Measurements from ENCODE around the gene TRPM1. TPM values are rescaled to one million over a fixed set of nuclear protein-coding genes. Genes with fewer than 3 reads are reported as not detected.

TRPM1 gene
- total RNA-seq, 2 experiments from 2014 or later = not detected

DNA sequence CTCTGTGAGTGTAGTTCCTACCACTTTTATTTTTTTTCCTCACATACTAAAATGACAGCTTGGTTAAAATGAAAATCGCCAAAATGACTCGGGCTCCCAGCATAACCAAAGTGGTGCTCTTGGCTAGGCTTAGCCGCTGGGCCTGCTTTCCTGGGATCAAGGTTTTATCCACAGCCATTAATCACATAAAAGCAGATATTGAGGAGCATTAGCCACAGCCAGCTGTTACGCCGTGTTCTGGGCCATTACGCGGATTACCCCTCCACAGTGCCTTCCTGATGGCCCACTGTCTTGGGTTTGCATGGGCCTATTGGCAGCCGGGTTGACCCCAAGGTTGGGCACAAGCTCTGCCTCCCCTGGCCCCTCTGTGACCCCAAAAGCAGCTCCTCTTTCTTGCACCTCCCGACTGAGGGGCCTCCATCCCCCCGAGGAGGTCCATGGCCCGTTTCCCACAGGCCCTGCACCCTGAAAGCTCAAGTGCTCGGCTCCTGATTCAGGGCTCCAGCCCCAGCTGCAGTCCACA is 30.4 kb upstream of the TRPM1 start:
- H3K27me3 Mint-ChIP-seq = peaks cover 2% of the 10 kb centered on the region
- no peaks in the 10 kb centered on the region for H3K36me3 Mint-ChIP-seq (ENCODE audit: low read depth)
- no peak overlapping the region for H3K27ac Mint-ChIP-seq
- ChIA-PET CTCF (no interaction called here), POLR2A (no interaction called here)
- no peak for DNase-seq
- H3K4me3 Mint-ChIP-seq = no peak overlapping the region
- no peaks in the 10 kb centered on the region for H3K4me1 Mint-ChIP-seq
- no peaks in the 10 kb centered on the region for H3K9me3 Mint-ChIP-seq

DNA sequence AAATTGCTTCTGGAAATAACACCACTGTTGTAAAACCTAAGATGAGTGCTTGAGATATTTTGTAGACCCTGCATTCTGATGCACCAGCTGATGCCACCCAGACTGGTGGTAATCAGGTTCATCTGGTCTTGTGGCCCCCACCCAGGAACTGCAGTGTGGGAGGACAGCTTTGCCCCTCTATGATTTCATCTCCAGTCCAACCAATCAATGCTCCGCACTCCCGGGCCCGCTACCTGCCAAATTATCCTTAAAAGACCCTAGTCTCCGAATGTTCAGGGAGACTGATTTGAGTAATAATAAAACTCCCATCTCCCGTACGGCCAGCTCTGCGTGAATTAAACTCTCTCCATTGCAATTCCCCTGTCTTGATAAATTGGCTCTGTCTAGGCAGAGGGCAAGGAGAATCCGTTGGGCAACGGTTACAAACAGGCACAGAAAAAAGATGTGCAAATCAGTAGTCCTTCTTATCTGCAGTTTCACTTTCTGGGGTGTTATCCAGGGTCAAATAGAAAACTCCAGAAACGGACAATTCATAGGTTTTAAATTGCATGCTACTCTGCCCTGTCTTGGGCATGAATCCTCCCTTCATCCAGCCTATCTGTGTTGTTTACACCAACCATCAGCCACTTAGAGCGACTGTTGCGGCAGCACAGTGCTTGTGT is 29.2 kb upstream of the TRPM1 start:
- no peaks in the 10 kb centered on the region for H3K36me3 Mint-ChIP-seq (ENCODE audit: low read depth)
- no peaks in the 10 kb centered on the region for H3K9me3 Mint-ChIP-seq
- H3K4me1 Mint-ChIP-seq = no peaks in the 10 kb centered on the region
- DNase-seq = no peak
- H3K4me3 Mint-ChIP-seq = no peak overlapping the region
- peaks cover 2% of the 10 kb centered on the region for H3K27me3 Mint-ChIP-seq
- CTCF ChIA-PET = interaction anchor here (1.2 to 1.9 kb wide), 3 partner anchors 9 to 360 kb away, joined by 4 to 6 read pairs (median 5); no protein-coding TSS in a partner anchor
- POLR2A ChIA-PET = no interaction called here
- H3K27ac Mint-ChIP-seq = no peak overlapping the region

DNA sequence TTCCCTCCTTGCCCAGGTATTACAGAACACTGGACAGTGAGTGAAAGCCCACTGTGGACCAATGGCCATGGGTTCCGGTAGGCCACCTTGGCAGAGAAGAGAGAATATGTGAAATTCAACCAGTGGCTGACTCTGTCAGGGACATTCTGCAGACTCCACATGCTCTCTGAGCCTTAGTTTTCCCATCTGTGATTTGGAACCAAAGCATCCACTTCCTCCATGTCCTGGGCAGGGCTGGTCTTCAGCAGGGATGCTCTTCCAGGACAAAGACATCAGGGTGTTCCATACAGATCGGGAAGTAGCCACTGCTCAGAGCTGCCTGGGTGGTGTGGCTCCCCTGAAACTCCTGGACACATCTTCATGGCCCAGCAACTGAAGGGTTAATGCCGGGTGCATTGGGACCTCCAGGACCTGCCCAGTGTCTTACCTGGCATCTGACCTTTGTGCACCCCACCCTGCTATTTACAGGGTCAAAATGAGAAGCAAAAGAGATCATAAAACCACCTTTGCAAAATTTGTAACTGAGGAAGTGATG is 28.3 kb upstream of the TRPM1 start:
- H3K4me3 Mint-ChIP-seq = no peak overlapping the region
- ChIA-PET CTCF (interaction anchor here (0.6 to 2.8 kb wide), 38 partner anchors 8 to 467 kb away, joined by 3 to 16 read pairs (median 4); partner anchors contain the start of genes FAN1 and TRPM1), POLR2A (no interaction called here)
- H3K36me3 Mint-ChIP-seq (ENCODE audit: low read depth) = no peaks in the 10 kb centered on the region
- no peaks in the 10 kb centered on the region for H3K9me3 Mint-ChIP-seq
- H3K27ac Mint-ChIP-seq = no peak overlapping the region
- DNase-seq = no peak
- no peaks in the 10 kb centered on the region for H3K27me3 Mint-ChIP-seq
- no peaks in the 10 kb centered on the region for H3K4me1 Mint-ChIP-seq

DNA sequence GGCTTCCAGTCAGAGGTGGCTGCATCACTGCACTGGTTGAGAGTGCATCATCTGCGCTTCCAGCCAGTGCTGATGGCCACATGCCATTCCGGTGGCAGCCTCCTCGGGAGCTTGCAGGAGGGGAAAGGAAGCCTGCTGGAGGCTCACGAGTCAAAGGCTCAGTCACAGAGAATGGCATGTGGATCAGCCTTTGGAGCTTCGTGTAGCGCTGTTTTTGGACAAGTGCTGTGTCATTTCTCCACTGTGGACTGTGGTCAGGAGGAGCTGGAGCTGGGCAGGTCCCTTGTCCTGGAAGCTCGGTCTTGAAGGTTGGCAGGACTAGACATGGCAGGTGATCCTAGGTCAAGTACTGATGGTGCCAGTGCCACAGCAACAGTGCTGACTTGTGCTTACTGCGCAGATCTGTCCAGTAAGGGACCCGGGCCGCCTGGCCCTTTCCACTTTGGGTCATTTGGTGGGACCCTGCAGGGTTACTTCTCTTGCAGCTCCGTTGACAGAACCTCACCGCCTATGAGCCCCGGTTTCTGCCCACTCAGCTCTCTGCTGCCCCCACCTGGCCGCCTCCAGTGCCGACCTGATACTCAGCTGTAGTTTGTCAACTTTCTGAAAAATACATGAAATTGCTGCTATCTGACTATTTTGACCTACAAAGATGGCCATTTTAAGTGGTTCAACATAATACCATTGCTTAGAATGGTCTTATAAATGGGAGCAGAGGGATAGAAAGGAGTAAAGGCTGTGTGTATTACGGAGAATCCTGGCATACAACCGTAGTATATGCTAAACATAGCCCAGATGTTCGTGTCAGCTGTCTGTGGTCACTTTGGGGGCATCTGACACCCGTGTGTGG is 27.6 kb upstream of the TRPM1 start:
- H3K27me3 Mint-ChIP-seq = no peaks in the 10 kb centered on the region
- no peak overlapping the region for H3K27ac Mint-ChIP-seq
- no peak overlapping the region for H3K4me3 Mint-ChIP-seq
- CTCF ChIA-PET = interaction anchor here (0.6 to 2.8 kb wide), 55 partner anchors 8 to 1583 kb away, joined by 3 to 16 read pairs (median 4); partner anchors contain the start of genes FAN1 and TRPM1
- POLR2A ChIA-PET = interaction anchor here (0.6 kb wide), 2 partner anchors 289 to 513 kb away, joined by 3 read pairs; no protein-coding TSS in a partner anchor
- no peaks in the 10 kb centered on the region for H3K9me3 Mint-ChIP-seq
- peak; percentile 79 for DNase-seq
- H3K36me3 Mint-ChIP-seq (ENCODE audit: low read depth) = no peaks in the 10 kb centered on the region
- H3K4me1 Mint-ChIP-seq = no peaks in the 10 kb centered on the region

- no peak overlapping the region for H3K4me3 Mint-ChIP-seq
- POLR2A ChIA-PET = no interaction called here
- H3K9me3 Mint-ChIP-seq = no peaks in the 10 kb centered on the region
- DNase-seq = no peak
- no peaks in the 10 kb centered on the region for H3K27me3 Mint-ChIP-seq
- no peak overlapping the region for H3K27ac Mint-ChIP-seq
- H3K4me1 Mint-ChIP-seq = no peaks in the 10 kb centered on the region
- CTCF ChIA-PET = interaction anchor here (0.6 to 2.8 kb wide), 36 partner anchors 7 to 1584 kb away, joined by 3 to 16 read pairs (median 4); partner anchors contain the start of genes FAN1 and TRPM1
- no peaks in the 10 kb centered on the region for H3K36me3 Mint-ChIP-seq (ENCODE audit: low read depth)
Measured at GRCh38 chr15:31128477-31128876, 27.0 kb upstream of the TRPM1 start.

GRCh38 chr15:31127596-31128261 is 26.2 kb upstream of the TRPM1 start:
- peaks cover 1% of the 10 kb centered on the region for H3K27me3 Mint-ChIP-seq
- no peaks in the 10 kb centered on the region for H3K36me3 Mint-ChIP-seq (ENCODE audit: low read depth)
- no peaks in the 10 kb centered on the region for H3K9me3 Mint-ChIP-seq
- POLR2A ChIA-PET = no interaction called here
- H3K27ac Mint-ChIP-seq = no peak overlapping the region
- H3K4me3 Mint-ChIP-seq = no peak overlapping the region
- no peaks in the 10 kb centered on the region for H3K4me1 Mint-ChIP-seq
- no peak for DNase-seq
- CTCF ChIA-PET = interaction anchor here (1.4 to 2.8 kb wide), 5 partner anchors 13 to 361 kb away, joined by 3 to 15 read pairs (median 5); no protein-coding TSS in a partner anchor

DNA sequence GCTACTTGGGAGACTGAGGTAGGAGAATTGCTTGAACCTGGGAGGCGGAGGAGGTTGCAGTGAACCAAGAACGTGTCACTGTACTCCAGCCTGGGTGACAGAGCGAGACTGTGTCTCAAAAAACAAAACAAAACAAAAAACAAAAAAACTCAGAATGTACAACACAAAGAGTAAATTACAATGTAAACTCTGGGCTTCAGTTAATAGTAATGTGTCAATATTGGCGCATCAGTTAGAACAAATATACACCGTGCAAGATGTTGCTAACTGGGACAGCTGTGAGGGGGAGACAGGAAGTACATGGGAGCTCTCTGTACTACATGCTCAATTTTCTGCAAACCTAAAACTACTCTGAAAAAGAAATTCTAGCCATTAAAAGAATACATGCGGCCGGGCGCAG is 23.5 kb upstream of the TRPM1 start:
- Mint-ChIP-seq H3K27me3 (peaks cover 16% of the 10 kb centered on the region), H3K36me3 (ENCODE audit: low read depth) (no peaks in the 10 kb centered on the region), H3K9me3 (peaks cover 3% of the 10 kb centered on the region), H3K4me3 (no peak overlapping the region), H3K4me1 (no peaks in the 10 kb centered on the region), H3K27ac (no peak overlapping the region)
- POLR2A ChIA-PET = no interaction called here
- CTCF ChIA-PET = no interaction called here
- DNase-seq = no peak

DNA sequence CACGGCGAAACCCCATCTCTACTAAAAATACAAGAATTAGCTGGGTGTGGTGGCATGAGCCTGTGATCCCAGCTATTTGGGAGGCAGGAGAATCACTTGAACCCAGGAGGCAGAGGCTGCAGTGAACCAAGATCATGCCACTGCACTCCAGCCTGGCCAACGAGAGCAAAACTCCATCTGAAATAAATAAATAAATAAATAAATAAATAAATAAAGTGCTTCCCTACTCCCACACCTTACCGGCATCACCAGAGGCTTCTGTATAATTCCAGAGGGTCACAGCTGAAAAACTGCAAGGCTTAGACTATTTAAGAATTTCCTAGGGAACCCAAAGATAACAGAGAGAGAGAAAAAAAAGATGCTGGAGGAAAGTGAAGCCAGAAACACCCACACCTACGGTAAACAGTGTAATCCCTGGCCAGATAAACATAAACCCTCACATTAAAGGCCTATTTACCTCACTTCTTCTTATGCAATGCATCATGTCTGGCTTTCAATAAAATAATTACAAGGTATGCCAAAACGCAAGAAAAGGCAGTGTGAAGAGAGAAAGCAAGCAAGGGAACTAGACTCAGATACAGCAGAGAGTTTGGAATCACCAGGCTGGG is 15.0 kb upstream of the TRPM1 start:
- Mint-ChIP-seq H3K9me3 (no peaks in the 10 kb centered on the region), H3K27me3 (peaks cover 27% of the 10 kb centered on the region), H3K4me3 (no peak overlapping the region), H3K27ac (no peak overlapping the region), H3K4me1 (no peaks in the 10 kb centered on the region), H3K36me3 (ENCODE audit: low read depth) (no peaks in the 10 kb centered on the region)
- ChIA-PET CTCF (no interaction called here), POLR2A (no interaction called here)
- no peak for DNase-seq

- no peaks in the 10 kb centered on the region for H3K9me3 Mint-ChIP-seq
- no peak overlapping the region for H3K27ac Mint-ChIP-seq
- CTCF ChIA-PET = no interaction called here
- no peaks in the 10 kb centered on the region for H3K4me1 Mint-ChIP-seq
- POLR2A ChIA-PET = no interaction called here
- H3K36me3 Mint-ChIP-seq (ENCODE audit: low read depth) = no peaks in the 10 kb centered on the region
- DNase-seq = no peak
- H3K27me3 Mint-ChIP-seq = peaks cover 18% of the 10 kb centered on the region
- no peak overlapping the region for H3K4me3 Mint-ChIP-seq
Measured at GRCh38 chr15:31111091-31111647, 9.6 kb upstream of the TRPM1 start.

DNA sequence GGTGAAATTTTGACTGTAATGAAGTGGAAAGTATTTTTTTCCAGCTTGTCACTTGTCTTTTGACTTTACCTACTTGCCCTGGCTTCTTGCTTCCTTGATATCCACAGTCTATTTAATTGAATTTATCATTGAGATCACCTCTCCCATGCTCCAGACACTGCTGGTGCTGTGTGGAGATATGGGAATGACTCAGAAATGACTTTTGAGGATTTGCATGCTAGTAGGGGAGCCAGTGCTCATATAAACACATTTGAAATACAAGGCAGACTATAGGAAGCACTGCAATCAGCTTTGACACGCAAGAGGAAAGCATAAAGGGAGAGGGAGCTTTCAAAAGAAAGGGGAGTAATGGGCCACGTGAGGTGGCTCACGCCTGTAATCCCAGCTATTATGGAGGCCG is 7.3 kb upstream of the TRPM1 start:
- peaks cover 12% of the 10 kb centered on the region for H3K27me3 Mint-ChIP-seq
- H3K36me3 Mint-ChIP-seq (ENCODE audit: low read depth) = no peaks in the 10 kb centered on the region
- no peaks in the 10 kb centered on the region for H3K4me1 Mint-ChIP-seq
- POLR2A ChIA-PET = no interaction called here
- H3K9me3 Mint-ChIP-seq = no peaks in the 10 kb centered on the region
- CTCF ChIA-PET = interaction anchor here (0.6 to 2.3 kb wide), 3 partner anchors 20 to 283 kb away, joined by 3 to 8 read pairs (median 3); no protein-coding TSS in a partner anchor
- DNase-seq = no peak
- no peak overlapping the region for H3K4me3 Mint-ChIP-seq
- no peak overlapping the region for H3K27ac Mint-ChIP-seq

GRCh38 chr15:31106495-31107300 is 5.2 kb upstream of the TRPM1 start:
- POLR2A ChIA-PET = no interaction called here
- H3K4me1 Mint-ChIP-seq = no peaks in the 10 kb centered on the region
- H3K9me3 Mint-ChIP-seq = no peaks in the 10 kb centered on the region
- H3K36me3 Mint-ChIP-seq (ENCODE audit: low read depth) = no peaks in the 10 kb centered on the region
- DNase-seq = no peak
- H3K27ac Mint-ChIP-seq = no peak overlapping the region
- H3K4me3 Mint-ChIP-seq = no peak overlapping the region
- peaks cover 9% of the 10 kb centered on the region for H3K27me3 Mint-ChIP-seq
- CTCF ChIA-PET = no interaction called here

GRCh38 chr15:31104003-31104402 is 2.5 kb upstream of the TRPM1 start:
- no peak overlapping the region for H3K4me3 Mint-ChIP-seq
- DNase-seq = no peak
- no peaks in the 10 kb centered on the region for H3K36me3 Mint-ChIP-seq (ENCODE audit: low read depth)
- ChIA-PET CTCF (no interaction called here), POLR2A (no interaction called here)
- no peak overlapping the region for H3K27ac Mint-ChIP-seq
- no peaks in the 10 kb centered on the region for H3K9me3 Mint-ChIP-seq
- H3K4me1 Mint-ChIP-seq = no peaks in the 10 kb centered on the region
- H3K27me3 Mint-ChIP-seq = peaks cover 15% of the 10 kb centered on the region
